IMR-90 (cell line): ENCODE data around the gene CIRBP. TPM values are rescaled to one million over a fixed set of nuclear protein-coding genes. Genes with fewer than 3 reads are reported as not detected.

Experiments
- ATAC-seq: fragments of 200-7000 bp; cut with Tn5 transposase; 2 replicates; pipeline ENCODE4 v1.9.1; 2020; ENCODE audit warnings: low read depth, mild to moderate bottlenecking, moderate library complexity
- BruUV-seq: library from RNA; stranded (reverse); fragments of 400-500 nt; replicated peaks from 2 replicates; lab custom pipeline; 2021; lab: Mats Ljungman, UMichigan
- CTCF ChIA-PET: fragments of 300-600 bp; formaldehyde crosslinking; extraction: SDS; loops from one replicate; lab custom pipeline; 2021; ENCODE audit warnings: antibody characterized with exemption; lab: Yijun Ruan, JAX
- POLR2A ChIA-PET: fragments of 300-600 bp; sonication (Branson Sonifier 250); formaldehyde crosslinking; loops from one replicate; lab custom pipeline; 2022; ENCODE audit warnings: antibody characterized with exemption; ENCODE audit not compliant: unreplicated experiment; lab: Charles Lee
- DNase-seq: peaks from one replicate; pipeline ENCODE4 v3.0.0; 2013
- H2AFZ ChIP-seq: replicated peaks from 2 replicates; pipeline ENCODE3; 2013; ENCODE audit warnings: low read length, mild to moderate bottlenecking; ENCODE audit not compliant: poor library complexity
- H2AK5ac ChIP-seq: 2 replicates; pipeline ENCODE4 v1.6.1; 2013; ENCODE audit warnings: low read depth, low read length, inconsistent platforms
- H2AK9ac ChIP-seq: replicated peaks from 2 replicates; pipeline ENCODE3; 2013; ENCODE audit warnings: mild to moderate bottlenecking, low read depth, low read length, moderate library complexity; ENCODE audit not compliant: poor library complexity
- H2BK120ac ChIP-seq: 2 replicates; pipeline ENCODE4 v1.6.1; 2013; ENCODE audit warnings: low read depth, low read length, inconsistent platforms
- H2BK15ac ChIP-seq: 3 replicates; pipeline ENCODE4 v1.6.1; 2013; ENCODE audit warnings: low read depth, low read length, inconsistent platforms
- H2BK20ac ChIP-seq: 2 replicates; pipeline ENCODE4 v1.6.1; 2013; ENCODE audit warnings: low read depth, mild to moderate bottlenecking, inconsistent platforms, low read length, moderate library complexity
- H2BK5ac ChIP-seq: 2 replicates; pipeline ENCODE4 v1.6.1; 2013; ENCODE audit warnings: mild to moderate bottlenecking, low read depth, low read length, inconsistent platforms; ENCODE audit not compliant: poor library complexity, severe bottlenecking
- H3K14ac ChIP-seq: replicated peaks from 2 replicates; pipeline ENCODE4 v1.6.1; 2013; ENCODE audit warnings: low read depth, low read length, inconsistent platforms
- H3K18ac ChIP-seq: 2 replicates; pipeline ENCODE4 v1.6.1; 2013; ENCODE audit warnings: low read depth, low read length, control low read depth
- H3K23ac ChIP-seq: 2 replicates; pipeline ENCODE4 v1.6.1; 2013; ENCODE audit warnings: low read depth, low read length, inconsistent platforms
- H3K27ac ChIP-seq: 2 replicates; pipeline ENCODE4 v1.5.1; 2013; ENCODE audit warnings: mild to moderate bottlenecking, control low read depth, low read length; ENCODE audit not compliant: insufficient read depth
- H3K27me3 ChIP-seq: 2 replicates; pipeline ENCODE4 v1.6.1; 2013; ENCODE audit warnings: low read length; ENCODE audit not compliant: control insufficient read depth, insufficient read depth
- H3K36me3 ChIP-seq: 2 replicates; pipeline ENCODE4 v1.6.1; 2013; ENCODE audit warnings: low read length, mixed read lengths; ENCODE audit not compliant: control insufficient read depth, insufficient read depth
- H3K4ac ChIP-seq: 2 replicates; pipeline ENCODE4 v1.6.1; 2013; ENCODE audit warnings: low read depth, low read length, inconsistent platforms
- H3K4me1 ChIP-seq: 2 replicates; pipeline ENCODE4 v1.6.1; 2013; ENCODE audit warnings: low read length, mixed read lengths; ENCODE audit not compliant: control insufficient read depth, insufficient read depth
- H3K4me2 ChIP-seq: 2 replicates; pipeline ENCODE4 v1.6.1; 2013; ENCODE audit warnings: low read depth, mild to moderate bottlenecking, control low read depth, low read length, moderate library complexity
- H3K4me3 ChIP-seq: 2 replicates; pipeline ENCODE4 v1.5.1; 2013; ENCODE audit warnings: low read depth, mild to moderate bottlenecking, control low read depth, low read length, moderate library complexity; ENCODE audit not compliant: insufficient read depth
- H3K56ac ChIP-seq: 2 replicates; pipeline ENCODE4 v1.6.1; 2013; ENCODE audit warnings: low read length, inconsistent platforms; ENCODE audit not compliant: insufficient read depth; ENCODE audit errors: extremely low read depth
- H3K79me1 ChIP-seq, 2 experiments: 2 replicates each; pipeline ENCODE4 v1.6.1; 2013; ENCODE audit warnings: low read length in 2 of 2, inconsistent platforms in 1 of 2, low read depth in 1 of 2
- H3K9ac ChIP-seq: 2 replicates; pipeline ENCODE4 v1.6.1; 2013; ENCODE audit warnings: low read depth, low read length, control low read depth
- H3K9me1 ChIP-seq: 2 replicates; pipeline ENCODE4 v1.6.1; 2013; ENCODE audit warnings: low read length, inconsistent platforms; ENCODE audit not compliant: insufficient read depth
- H3K9me3 ChIP-seq: 2 replicates; pipeline ENCODE4 v1.6.1; 2013; ENCODE audit warnings: low read length; ENCODE audit not compliant: control insufficient read depth, insufficient read depth
- H4K20me1 ChIP-seq: 2 replicates; pipeline ENCODE4 v1.6.1; 2013; ENCODE audit warnings: low read length, inconsistent platforms; ENCODE audit not compliant: insufficient read depth
- H4K5ac ChIP-seq: 2 replicates; pipeline ENCODE4 v1.6.1; 2013; ENCODE audit warnings: mild to moderate bottlenecking, low read depth, low read length, control low read depth
- H4K8ac ChIP-seq, 2 experiments: 2 replicates each; pipeline ENCODE4 v1.6.1; 2013; ENCODE audit warnings: low read depth in 2 of 2, low read length in 2 of 2, control low read depth in 1 of 2, inconsistent platforms in 1 of 2
- H4K91ac ChIP-seq: 2 replicates; pipeline ENCODE4 v1.6.1; 2013; ENCODE audit warnings: low read depth, low read length, inconsistent platforms; ENCODE audit not compliant: insufficient read depth
- CHD1 ChIP-seq: IDR thresholded peaks from 2 replicates; pipeline ENCODE4 v1.6.1; 2012; ENCODE audit warnings: low read depth, low read length, improper control_type of control experiment
- MAFK ChIP-seq: IDR thresholded peaks from 2 replicates; pipeline ENCODE4 v1.6.1; 2012; ENCODE audit warnings: low read depth, low read length, improper control_type of control experiment
- MAZ ChIP-seq: IDR thresholded peaks from 2 replicates; pipeline ENCODE4 v1.6.1; 2012; ENCODE audit warnings: low read depth, mild to moderate bottlenecking, low read length, improper control_type of control experiment, moderate library complexity, borderline replicate concordance
- MXI1 ChIP-seq: IDR thresholded peaks from 2 replicates; pipeline ENCODE4 v1.6.1; 2012; ENCODE audit warnings: low read depth, mild to moderate bottlenecking, low read length, moderate library complexity, borderline replicate concordance
- NFE2L2 ChIP-seq: fragments of 150-350 bp; IDR thresholded peaks from 2 replicates; pipeline ENCODE4 v1.6.1; 2016; ENCODE audit warnings: low read depth, mild to moderate bottlenecking, low read length
- POLR2A ChIP-seq: IDR thresholded peaks from 2 replicates; pipeline ENCODE4 v1.6.1; 2012; ENCODE audit warnings: mild to moderate bottlenecking, low read depth, low read length
- RAD21 ChIP-seq: IDR thresholded peaks from 2 replicates; pipeline ENCODE4 v1.6.1; 2012; ENCODE audit warnings: low read length, improper control_type of control experiment
- RCOR1 ChIP-seq: IDR thresholded peaks from 2 replicates; pipeline ENCODE4 v1.6.1; 2012; ENCODE audit warnings: mild to moderate bottlenecking, low read length, improper control_type of control experiment; ENCODE audit not compliant: insufficient replicate concordance
- SMC3 ChIP-seq: fragments of 150-350 bp; IDR thresholded peaks from 2 replicates; pipeline ENCODE4 v1.6.1; 2016; ENCODE audit warnings: low read depth, mild to moderate bottlenecking, antibody characterized with exemption, low read length, moderate library complexity
- WGBS, 2 experiments: methylation state at CpG; one replicate each; pipeline versions ENCODE4 v1.1.5 to v1.1.7; 2013; ENCODE audit warnings: missing lambda C conversion rate in 2 of 2; ENCODE audit not compliant: insufficient read length in 1 of 2; ENCODE audit errors: extremely low coverage in 2 of 2; 5-methylcytosine and 5-hydroxymethylcytosine counted together
- dilution Hi-C: fragments of 300-500 bp; cut with HindIII; formaldehyde crosslinking; loops from one replicate; pipeline ENCODE4 v1.14.3; 2018; ENCODE audit warnings: low sequenced_read_pairs; ENCODE audit not compliant: unreplicated experiment
- in situ Hi-C: fragments of 300-500 bp; cut with MboI; formaldehyde crosslinking; loops from 3 replicates; pipeline ENCODE4 v1.14.3; 2019; ENCODE audit warnings: low sequenced_read_pairs, inconsistent platforms, mixed read lengths
- intact Hi-C: fragments of 100-400 bp; cut with micrococcal nuclease; formaldehyde crosslinking; loops from 2 replicates; pipeline ENCODE4 v1.10.0; 2022
- polyA plus RNA-seq, 3 experiments: library from polyadenylated mRNA; depleted of rRNA; stranded (reverse); fragments of >200 nt; gene quantifications; 2 replicates each; pipeline ENCODE4 v1.2.3, GENCODE V29; 2012; ENCODE audit warnings: low replicate concordance in 1 of 3
- total RNA-seq: library from RNA; depleted of rRNA; stranded (reverse); fragments of >200 nt; gene quantifications from 2 replicates; pipeline ENCODE4 v1.2.3, GENCODE V29; 2012
- TF ChIP-seq, protein P1 (sequence below): conservative IDR thresholded peaks from 2 replicates; pipeline ENCODE4 v1.5.1; 2012; ENCODE audit warnings: mild to moderate bottlenecking, low read depth, low read length, improper control_type of control experiment
- TF ChIP-seq, protein P2 (sequence below): fragments of 150-350 bp; IDR thresholded peaks from 2 replicates; pipeline ENCODE4 v1.6.1; 2016; ENCODE audit warnings: low read depth, mild to moderate bottlenecking, low read length, moderate library complexity, borderline replicate concordance
- TF ChIP-seq, protein P3 (sequence below): fragments of 150-350 bp; IDR thresholded peaks from 2 replicates; pipeline ENCODE4 v1.6.1; 2017; ENCODE audit warnings: mild to moderate bottlenecking, antibody characterized with exemption, low read length, low read depth

Gene CIRBP
- total and polyA plus RNA-seq, 2 of the 4 experiments (the other 2 are of a cell fraction) = 299 to 542 TPM

DNA sequence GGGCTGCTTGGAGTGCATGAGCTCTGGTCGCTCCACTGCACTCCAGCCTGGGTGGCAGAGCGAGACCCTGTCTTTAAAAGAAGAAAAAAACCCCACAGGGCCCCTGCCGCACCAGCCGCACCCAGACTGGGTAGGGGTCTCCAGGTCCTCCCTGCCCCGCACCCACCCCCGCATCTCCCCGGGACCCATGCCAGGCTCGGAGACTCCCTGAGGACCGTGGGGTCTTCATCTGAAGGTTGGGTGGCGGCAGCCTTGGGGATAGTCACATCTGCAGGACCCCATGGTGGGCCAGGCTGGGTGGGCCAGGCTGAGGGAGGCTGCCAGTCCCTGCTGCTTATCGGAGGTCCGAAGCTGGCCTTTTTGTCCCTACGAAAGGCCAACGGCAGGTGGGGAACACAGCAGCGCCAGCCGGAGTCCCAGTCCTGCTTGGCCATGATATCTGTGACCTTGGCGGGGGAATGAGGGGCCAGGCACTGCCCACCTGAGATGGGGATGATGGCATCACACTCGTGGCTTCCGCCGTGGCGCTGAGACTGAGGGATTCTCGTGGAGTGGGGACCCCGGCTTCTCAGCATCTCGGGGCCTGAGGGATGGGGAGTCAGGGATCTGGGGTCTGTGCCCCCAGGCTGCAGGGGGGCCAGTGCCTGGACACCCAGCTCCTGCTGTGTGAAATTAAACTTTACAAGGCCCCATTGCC is 27.6 kb downstream of the CIRBP start:
- Histone ChIP-seq H3K14ac (no peak overlapping the region), H2BK5ac (no peak overlapping the region), H2BK120ac (no peak overlapping the region), H2BK20ac (no peak overlapping the region), H3K79me1 (no peaks in the 10 kb centered on the region), H3K4ac (no peak overlapping the region), H2AK5ac (no peak overlapping the region), H3K4me2 (no peak overlapping the region), H3K36me3 (no peaks in the 10 kb centered on the region), H4K20me1 (no peaks in the 10 kb centered on the region), H4K91ac (no peak overlapping the region), H3K18ac (no peak overlapping the region), H3K27me3 (peaks cover 14% of the 10 kb centered on the region; the same call in 1 of the 2 replicates), H3K4me3 (no peak overlapping the region), H4K5ac (no peak overlapping the region), H2AFZ (no peak overlapping the region), H3K27ac (no peak overlapping the region), H3K9me3 (no peaks in the 10 kb centered on the region), H3K56ac (no peak overlapping the region), H3K23ac (no peak overlapping the region), H3K9ac (no peak overlapping the region), H3K9me1 (no peaks in the 10 kb centered on the region), H2BK15ac (no peak overlapping the region), H3K4me1 (peaks cover 3% of the 10 kb centered on the region; the same call in 1 of the 2 replicates), H4K8ac (no peak overlapping the region), H2AK9ac (no peak overlapping the region)
- ChIA-PET POLR2A (no interaction called here), CTCF (no interaction called here)
- TF ChIP-seq MAZ (no peak), NFE2L2 (no peak), RAD21 (no peak), MXI1 (no peak), CHD1 (no peak), POLR2A (no peak), RCOR1 (no peak), MAFK (no peak), SMC3 (no peak)
- TF ChIP-seq, protein P1, sequence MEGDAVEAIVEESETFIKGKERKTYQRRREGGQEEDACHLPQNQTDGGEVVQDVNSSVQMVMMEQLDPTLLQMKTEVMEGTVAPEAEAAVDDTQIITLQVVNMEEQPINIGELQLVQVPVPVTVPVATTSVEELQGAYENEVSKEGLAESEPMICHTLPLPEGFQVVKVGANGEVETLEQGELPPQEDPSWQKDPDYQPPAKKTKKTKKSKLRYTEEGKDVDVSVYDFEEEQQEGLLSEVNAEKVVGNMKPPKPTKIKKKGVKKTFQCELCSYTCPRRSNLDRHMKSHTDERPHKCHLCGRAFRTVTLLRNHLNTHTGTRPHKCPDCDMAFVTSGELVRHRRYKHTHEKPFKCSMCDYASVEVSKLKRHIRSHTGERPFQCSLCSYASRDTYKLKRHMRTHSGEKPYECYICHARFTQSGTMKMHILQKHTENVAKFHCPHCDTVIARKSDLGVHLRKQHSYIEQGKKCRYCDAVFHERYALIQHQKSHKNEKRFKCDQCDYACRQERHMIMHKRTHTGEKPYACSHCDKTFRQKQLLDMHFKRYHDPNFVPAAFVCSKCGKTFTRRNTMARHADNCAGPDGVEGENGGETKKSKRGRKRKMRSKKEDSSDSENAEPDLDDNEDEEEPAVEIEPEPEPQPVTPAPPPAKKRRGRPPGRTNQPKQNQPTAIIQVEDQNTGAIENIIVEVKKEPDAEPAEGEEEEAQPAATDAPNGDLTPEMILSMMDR = no peak
- TF ChIP-seq, protein P2, sequence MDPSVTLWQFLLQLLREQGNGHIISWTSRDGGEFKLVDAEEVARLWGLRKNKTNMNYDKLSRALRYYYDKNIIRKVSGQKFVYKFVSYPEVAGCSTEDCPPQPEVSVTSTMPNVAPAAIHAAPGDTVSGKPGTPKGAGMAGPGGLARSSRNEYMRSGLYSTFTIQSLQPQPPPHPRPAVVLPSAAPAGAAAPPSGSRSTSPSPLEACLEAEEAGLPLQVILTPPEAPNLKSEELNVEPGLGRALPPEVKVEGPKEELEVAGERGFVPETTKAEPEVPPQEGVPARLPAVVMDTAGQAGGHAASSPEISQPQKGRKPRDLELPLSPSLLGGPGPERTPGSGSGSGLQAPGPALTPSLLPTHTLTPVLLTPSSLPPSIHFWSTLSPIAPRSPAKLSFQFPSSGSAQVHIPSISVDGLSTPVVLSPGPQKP = no peak
- TF ChIP-seq, protein P3, sequence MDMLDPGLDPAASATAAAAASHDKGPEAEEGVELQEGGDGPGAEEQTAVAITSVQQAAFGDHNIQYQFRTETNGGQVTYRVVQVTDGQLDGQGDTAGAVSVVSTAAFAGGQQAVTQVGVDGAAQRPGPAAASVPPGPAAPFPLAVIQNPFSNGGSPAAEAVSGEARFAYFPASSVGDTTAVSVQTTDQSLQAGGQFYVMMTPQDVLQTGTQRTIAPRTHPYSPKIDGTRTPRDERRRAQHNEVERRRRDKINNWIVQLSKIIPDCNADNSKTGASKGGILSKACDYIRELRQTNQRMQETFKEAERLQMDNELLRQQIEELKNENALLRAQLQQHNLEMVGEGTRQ = no peak
- in situ Hi-C loops = no loop called here
- DNase-seq (no peak), ATAC-seq (no peak)
- intact Hi-C loops = no loop called here
- dilution Hi-C loops = no loop called here
- 83% methylated on average over 11 of the region's 24 CpGs; no CpG with 5 or more reads in 1 of the 2 experiments for WGBS, 2 experiments
- no TSS peak for BruUV-seq
